Measurements from ENCODE around the gene TMEM59L. TPM values are rescaled to one million over a fixed set of nuclear protein-coding genes. Genes with fewer than 3 reads are reported as not detected.

TMEM59L gene
- total and polyA plus RNA-seq, 12 donors: 0.89 to 14.5 (median 5.4) TPM

GRCh38 chr19:18617562-18617961 lies 4.9 kb downstream of the TMEM59L start:
- Histone ChIP-seq H3K4me1 (replicated peaks in 1 of 2) (peaks cover 1 to 5% of the 10 kb centered on the region in 2 donors), H3K4me3 (no peak overlapping the region), H3K9me3 (replicated peaks in 1 of 3) (no peaks in the 10 kb centered on the region), H3K36me3 (replicated peaks in 1 of 2) (no peaks in the 10 kb centered on the region), H3K27me3 (peaks cover 20% of the 10 kb centered on the region), H3K27ac (no peak overlapping the region)
- DNase-seq: no peak
- intact Hi-C loops (cut with DNase I): no loop called here
- no peak for TF ChIP-seq POLR2A (IDR thresholded peaks at IDR 0.05)
- TF ChIP-seq CTCF (IDR thresholded peaks at IDR 0.05): no peak

GRCh38 chr19:18618236-18618635 lies 5.6 kb downstream of the TMEM59L start:
- 85 to 93% (median 91%) methylated on average over 4 to 13 of the region's 13 CpGs for WGBS, 4 donors
- no peak for DNase-seq
- intact Hi-C loops (cut with DNase I): no loop called here
- TF ChIP-seq POLR2A (IDR thresholded peaks at IDR 0.05): no peak
- no peak for TF ChIP-seq CTCF (IDR thresholded peaks at IDR 0.05)
- Histone ChIP-seq H3K36me3 (replicated peaks in 1 of 2) (no peaks in the 10 kb centered on the region), H3K27ac (no peak overlapping the region), H3K27me3 (peaks cover 18% of the 10 kb centered on the region), H3K4me1 (replicated peaks in 1 of 2) (no peaks in the 10 kb centered on the region), H3K4me3 (no peak overlapping the region), H3K9me3 (replicated peaks in 1 of 3) (no peaks in the 10 kb centered on the region)

- DNase-seq: no peak
- 83 to 87% (median 85%) methylated on average over 10 of the region's 10 CpGs for WGBS, 4 donors
- H3K4me3 ChIP-seq: no peak overlapping the region
- H3K27me3 ChIP-seq: peaks cover under 1% of the 10 kb centered on the region
- no peaks in the 10 kb centered on the region for H3K36me3 ChIP-seq (replicated peaks in 1 of 2)
- no peak for TF ChIP-seq CTCF (IDR thresholded peaks at IDR 0.05)
- no peaks in the 10 kb centered on the region for H3K9me3 ChIP-seq (replicated peaks in 1 of 3)
- H3K4me1 ChIP-seq (replicated peaks in 1 of 2): no peaks in the 10 kb centered on the region
- no peak overlapping the region for H3K27ac ChIP-seq
- intact Hi-C loops (cut with DNase I): no loop called here
Measured at GRCh38 chr19:18620311-18620710, 7.6 kb downstream of the TMEM59L start.

GRCh38 chr19:18620902-18621301 lies 8.2 kb downstream of the TMEM59L start:
- Histone ChIP-seq H3K36me3 (replicated peaks in 1 of 2) (no peaks in the 10 kb centered on the region), H3K9me3 (replicated peaks in 1 of 3) (no peaks in the 10 kb centered on the region), H3K27ac (no peak overlapping the region), H3K4me1 (replicated peaks in 1 of 2) (no peaks in the 10 kb centered on the region), H3K27me3 (no peaks in the 10 kb centered on the region), H3K4me3 (no peak overlapping the region)
- 74 to 78% (median 76%) methylated on average over 7 of the region's 7 CpGs for WGBS, 4 donors
- no peak for DNase-seq
- TF ChIP-seq CTCF (IDR thresholded peaks at IDR 0.05) (no peak), POLR2A (IDR thresholded peaks at IDR 0.05) (no peak)
- intact Hi-C loops (cut with DNase I): no loop called here

All from adrenal gland (tissue), 12 donors.